Measurements from ENCODE around the gene GRM4. TPM values are rescaled to one million over a fixed set of nuclear protein-coding genes. Genes with fewer than 3 reads are reported as not detected.

GRM4 gene
- total RNA-seq, 1 experiment from 2014 or later, result 5.6 TPM

- no peak overlapping the region for H2AFZ ChIP-seq (ENCODE audit: low read length)
- no peak overlapping the region for H2BK120ac ChIP-seq (ENCODE audit: low read depth, low read length, poor library complexity, severe bottlenecking)
- no peak overlapping the region for H3K27ac Mint-ChIP-seq
- H3K79me1 ChIP-seq (ENCODE audit: insufficient read depth, low read depth, low read length, poor library complexity, severe bottlenecking), result no peaks in the 10 kb centered on the region
- no peak overlapping the region for H4K8ac ChIP-seq (replicated peaks; ENCODE audit: insufficient read length, low read depth, low read length)
- no peak overlapping the region for H2BK20ac ChIP-seq (ENCODE audit: low read depth, low read length, poor library complexity, severe bottlenecking)
- no peak overlapping the region for H4K5ac ChIP-seq (ENCODE audit: insufficient read length, low read depth, low read length)
- no peaks in the 10 kb centered on the region for H3K9me3 Mint-ChIP-seq
- H3K79me2 ChIP-seq (ENCODE audit: insufficient read depth, low read length), result no peaks in the 10 kb centered on the region
- H3K56ac ChIP-seq (ENCODE audit: insufficient read length, low read depth, low read length), result no peak overlapping the region
- no peak overlapping the region for H3T11ph ChIP-seq (ENCODE audit: low read length)
- H3K14ac ChIP-seq (ENCODE audit: insufficient read depth, low read length), result no peak overlapping the region
- H3K18ac ChIP-seq (ENCODE audit: insufficient read length, low read depth, low read length), result no peak overlapping the region
- H4K91ac ChIP-seq (ENCODE audit: insufficient read length, low read depth, low read length), result no peak overlapping the region
- H3K4ac ChIP-seq (ENCODE audit: low read depth, low read length), result no peak overlapping the region
- no CpG with 5 or more reads among the region's 8 CpGs for WGBS (ENCODE audit: extremely low coverage, insufficient read length, low lambda C conversion rate)
- no peaks in the 10 kb centered on the region for H4K20me1 ChIP-seq (ENCODE audit: control insufficient read depth, insufficient read depth, insufficient read length)
- no peak overlapping the region for H2BK15ac ChIP-seq (ENCODE audit: low read depth, low read length)
- TF ChIP-seq, protein P1, sequence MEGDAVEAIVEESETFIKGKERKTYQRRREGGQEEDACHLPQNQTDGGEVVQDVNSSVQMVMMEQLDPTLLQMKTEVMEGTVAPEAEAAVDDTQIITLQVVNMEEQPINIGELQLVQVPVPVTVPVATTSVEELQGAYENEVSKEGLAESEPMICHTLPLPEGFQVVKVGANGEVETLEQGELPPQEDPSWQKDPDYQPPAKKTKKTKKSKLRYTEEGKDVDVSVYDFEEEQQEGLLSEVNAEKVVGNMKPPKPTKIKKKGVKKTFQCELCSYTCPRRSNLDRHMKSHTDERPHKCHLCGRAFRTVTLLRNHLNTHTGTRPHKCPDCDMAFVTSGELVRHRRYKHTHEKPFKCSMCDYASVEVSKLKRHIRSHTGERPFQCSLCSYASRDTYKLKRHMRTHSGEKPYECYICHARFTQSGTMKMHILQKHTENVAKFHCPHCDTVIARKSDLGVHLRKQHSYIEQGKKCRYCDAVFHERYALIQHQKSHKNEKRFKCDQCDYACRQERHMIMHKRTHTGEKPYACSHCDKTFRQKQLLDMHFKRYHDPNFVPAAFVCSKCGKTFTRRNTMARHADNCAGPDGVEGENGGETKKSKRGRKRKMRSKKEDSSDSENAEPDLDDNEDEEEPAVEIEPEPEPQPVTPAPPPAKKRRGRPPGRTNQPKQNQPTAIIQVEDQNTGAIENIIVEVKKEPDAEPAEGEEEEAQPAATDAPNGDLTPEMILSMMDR (conservative IDR thresholded peaks at IDR 0.05), result peak; percentile 36
- H2AK5ac ChIP-seq (ENCODE audit: insufficient read length, low read length), result no peak overlapping the region
- H3K4me2 ChIP-seq (ENCODE audit: insufficient read depth, insufficient read length, low read length), result no peak overlapping the region
- no peak overlapping the region for H2BK5ac ChIP-seq (ENCODE audit: insufficient read length, low read length)
- no peak overlapping the region for H3K27ac ChIP-seq (ENCODE audit: insufficient read length, low read depth, low read length)
- no peak overlapping the region for H2BK12ac ChIP-seq (ENCODE audit: insufficient read length, low read depth, low read length)
- no peak for DNase-seq
- H3K23me2 ChIP-seq (ENCODE audit: insufficient read length, low read depth, low read length, poor library complexity, severe bottlenecking), result no peaks in the 10 kb centered on the region
- H3K4me1 Mint-ChIP-seq, result peaks cover 2 to 7% of the 10 kb centered on the region in 2 experiments; a peak in 2 of 4 replicates
- H3K36me3 Mint-ChIP-seq (ENCODE audit: insufficient read depth in 1 of 3, low read depth in 3 of 3), result no peaks in the 10 kb centered on the region
- H3K4me3 Mint-ChIP-seq, result no peak overlapping the region
- H3K9ac ChIP-seq (ENCODE audit: extremely low read depth, insufficient read length, low read length), result no peak overlapping the region
- H3K9me3 ChIP-seq (ENCODE audit: control insufficient read depth, low read depth, low read length), result no peaks in the 10 kb centered on the region
- no peak overlapping the region for H3K23ac ChIP-seq (ENCODE audit: insufficient read length, low read depth, low read length)
- no peaks in the 10 kb centered on the region for H3K4me1 ChIP-seq (ENCODE audit: insufficient read depth, low read length)
- peaks cover 3% of the 10 kb centered on the region; the same call in 1 of the 2 replicates for H3K27me3 Mint-ChIP-seq (ENCODE audit: low read depth)
- H3K27me3 ChIP-seq (ENCODE audit: insufficient read depth, low read length), result no peaks in the 10 kb centered on the region
Measured at GRCh38 chr6:34068462-34069044, 77.3 kb downstream of the GRM4 start.

Measured in H9 (cell line).